Liver (tissue), 9 donors: Measurements from ENCODE around the gene GGNBP2. TPM values are rescaled to one million over a fixed set of nuclear protein-coding genes. Genes with fewer than 3 reads are reported as not detected.

Experiments
- DNase-seq: peaks from one replicate; pipeline ENCODE4 v3.0.0-alpha.2; 2017; ENCODE audit warnings: low spot score
- H3K27ac ChIP-seq, 2 donors: one replicate each; pipeline ENCODE4 v1.7.0; 2013; ENCODE audit warnings: inconsistent platforms in 2 of 2, low read length in 2 of 2, control low read depth in 1 of 2, low read depth in 1 of 2, mild to moderate bottlenecking in 1 of 2
- H3K27me3 ChIP-seq, 4 donors: one replicate each; pipeline versions ENCODE4 v1.6.1 to v1.7.0; 2013; ENCODE audit warnings: low read length in 3 of 4, inconsistent platforms in 1 of 4, mild to moderate bottlenecking in 1 of 4, moderate library complexity in 1 of 4; ENCODE audit not compliant: control insufficient read depth in 4 of 4, insufficient read depth in 4 of 4
- H3K36me3 ChIP-seq, 4 donors: one replicate each; pipeline versions ENCODE4 v1.6.1 to v1.7.0; 2013; ENCODE audit warnings: low read length in 3 of 4, mild to moderate bottlenecking in 3 of 4, low read depth in 1 of 4, moderate library complexity in 1 of 4; ENCODE audit not compliant: control insufficient read depth in 4 of 4, insufficient read depth in 3 of 4
- H3K4me1 ChIP-seq, 4 donors: one replicate each; pipeline versions ENCODE4 v1.6.1 to v1.7.0; 2013; ENCODE audit warnings: low read length in 3 of 4, mild to moderate bottlenecking in 3 of 4, moderate library complexity in 1 of 4; ENCODE audit not compliant: control insufficient read depth in 4 of 4, insufficient read depth in 4 of 4
- H3K4me3 ChIP-seq, 3 donors: one replicate each; pipeline versions ENCODE4 v1.6.1 to v1.7.0; 2013; ENCODE audit warnings: low read length in 3 of 3, control low read depth in 1 of 3, low read depth in 1 of 3, mild to moderate bottlenecking in 1 of 3
- H3K9ac ChIP-seq, 2 donors: one replicate each; pipeline ENCODE4 v1.7.0; 2013; ENCODE audit warnings: low read length in 2 of 2, mild to moderate bottlenecking in 2 of 2, moderate library complexity in 2 of 2, control low read depth in 1 of 2, low read depth in 1 of 2
- H3K9me3 ChIP-seq, 4 donors: one replicate each; pipeline versions ENCODE4 v1.6.1 to v1.7.0; 2013; ENCODE audit warnings: low read length in 3 of 4; ENCODE audit not compliant: control insufficient read depth in 4 of 4
- ATF3 ChIP-seq: IDR thresholded peaks from 2 replicates; pipeline ENCODE4 v1.6.1; 2016; ENCODE audit warnings: antibody characterized with exemption
- EGR1 ChIP-seq, 2 donors: IDR thresholded peaks; 2 replicates each; pipeline ENCODE4 v1.6.1; 2016 to 2018; ENCODE audit warnings: antibody characterized with exemption in 2 of 2, low read depth in 2 of 2
- FOXA1 ChIP-seq: IDR thresholded peaks from 2 replicates; pipeline ENCODE4 v1.6.1; 2016; ENCODE audit warnings: antibody characterized with exemption
- GABPA ChIP-seq, 2 donors: IDR thresholded peaks in 1 of 2; conservative IDR thresholded peaks in 1 of 2; 2 replicates each; pipeline ENCODE4 v1.6.1; 2016; ENCODE audit warnings: antibody characterized with exemption in 2 of 2, mild to moderate bottlenecking in 1 of 2, moderate library complexity in 1 of 2
- HNF4A ChIP-seq, 2 donors: conservative IDR thresholded peaks; 2 replicates each; pipeline ENCODE4 v1.6.1; 2016; ENCODE audit warnings: antibody characterized with exemption in 2 of 2, mild to moderate bottlenecking in 2 of 2
- HNF4G ChIP-seq: IDR thresholded peaks from 2 replicates; pipeline ENCODE4 v1.6.1; 2016; ENCODE audit warnings: antibody characterized with exemption
- JUND ChIP-seq, 2 donors: IDR thresholded peaks; 2 replicates each; pipeline ENCODE4 v1.6.1; 2016; ENCODE audit warnings: antibody characterized with exemption in 2 of 2
- MAX ChIP-seq: IDR thresholded peaks from 2 replicates; pipeline ENCODE4 v1.6.1; 2016; ENCODE audit warnings: antibody characterized with exemption
- NR2F2 ChIP-seq: IDR thresholded peaks from 2 replicates; pipeline ENCODE4 v1.6.1; 2016; ENCODE audit warnings: antibody characterized with exemption
- RAD21 ChIP-seq, 2 donors: IDR thresholded peaks; 2 replicates each; pipeline ENCODE4 v1.6.1; 2016; ENCODE audit warnings: antibody characterized with exemption in 2 of 2, mild to moderate bottlenecking in 2 of 2
- REST ChIP-seq: IDR thresholded peaks from 2 replicates; pipeline ENCODE4 v1.6.1; 2016; ENCODE audit warnings: antibody characterized with exemption, mild to moderate bottlenecking
- RXRA ChIP-seq, 2 donors: IDR thresholded peaks; 2 replicates each; pipeline ENCODE4 v1.6.1; 2017 to 2018; ENCODE audit warnings: antibody characterized with exemption in 2 of 2, mild to moderate bottlenecking in 1 of 2
- SP1 ChIP-seq: IDR thresholded peaks from 2 replicates; pipeline ENCODE4 v1.6.1; 2018; ENCODE audit warnings: antibody characterized with exemption, mild to moderate bottlenecking
- TAF1 ChIP-seq: conservative IDR thresholded peaks from 2 replicates; pipeline ENCODE4 v1.6.1; 2016; ENCODE audit warnings: antibody characterized with exemption, mild to moderate bottlenecking
- YY1 ChIP-seq: IDR thresholded peaks from 2 replicates; pipeline ENCODE4 v1.6.1; 2016; ENCODE audit warnings: antibody characterized with exemption, mild to moderate bottlenecking
- WGBS: extraction: QIAGEN DNeasy Blood & Tissue Kit; methylation state at CpG from one replicate; pipeline ENCODE4 v1.1.7; 2013; 5-methylcytosine and 5-hydroxymethylcytosine counted together
- polyA plus RNA-seq, 2 donors: library from polyadenylated mRNA; stranded (reverse) in 1 of 2; unstranded in 1 of 2; fragments of 200-250 nt in 1 of 2; fragments of >200 nt in 1 of 2; fragmentation: Nextera tagmentation in 1 of 2; extraction: Ambion mirVana in 1 of 2; gene quantifications; one replicate each; pipeline versions ENCODE4 v1.2.1 to v1.2.3, GENCODE V29; 2013 to 2015
- total RNA-seq, 2 donors: library from RNA; depleted of rRNA; stranded (reverse); fragments of >200 nt; gene quantifications; one replicate each; pipeline ENCODE4 v1.2.3, GENCODE V29; 2014
- TF ChIP-seq, protein P1 (sequence below): IDR thresholded peaks from 2 replicates; pipeline ENCODE4 v1.6.1; 2016; ENCODE audit warnings: antibody characterized with exemption
- TF ChIP-seq, protein P2 (sequence below): fragments of 150-350 bp; IDR thresholded peaks from 2 replicates; pipeline ENCODE4 v1.5.1; 2017; ENCODE audit warnings: improper control_type of control experiment, low read depth, low read length; ENCODE audit not compliant: missing input control
- donor health status: healthy.
- donor health status: healthy.
- donor health status: healthy.
- donor health status: healthy.
- donor health status: healthy.

GGNBP2 gene
- total and polyA plus RNA-seq, 4 donors = 19.6 to 48.6 (median 34.3) TPM

GRCh38 chr17:36614081-36614480 lies 69.4 kb downstream of the GGNBP2 start (continued):
- TF ChIP-seq REST (no peak), HNF4G (no peak)
- TF ChIP-seq, protein P1, sequence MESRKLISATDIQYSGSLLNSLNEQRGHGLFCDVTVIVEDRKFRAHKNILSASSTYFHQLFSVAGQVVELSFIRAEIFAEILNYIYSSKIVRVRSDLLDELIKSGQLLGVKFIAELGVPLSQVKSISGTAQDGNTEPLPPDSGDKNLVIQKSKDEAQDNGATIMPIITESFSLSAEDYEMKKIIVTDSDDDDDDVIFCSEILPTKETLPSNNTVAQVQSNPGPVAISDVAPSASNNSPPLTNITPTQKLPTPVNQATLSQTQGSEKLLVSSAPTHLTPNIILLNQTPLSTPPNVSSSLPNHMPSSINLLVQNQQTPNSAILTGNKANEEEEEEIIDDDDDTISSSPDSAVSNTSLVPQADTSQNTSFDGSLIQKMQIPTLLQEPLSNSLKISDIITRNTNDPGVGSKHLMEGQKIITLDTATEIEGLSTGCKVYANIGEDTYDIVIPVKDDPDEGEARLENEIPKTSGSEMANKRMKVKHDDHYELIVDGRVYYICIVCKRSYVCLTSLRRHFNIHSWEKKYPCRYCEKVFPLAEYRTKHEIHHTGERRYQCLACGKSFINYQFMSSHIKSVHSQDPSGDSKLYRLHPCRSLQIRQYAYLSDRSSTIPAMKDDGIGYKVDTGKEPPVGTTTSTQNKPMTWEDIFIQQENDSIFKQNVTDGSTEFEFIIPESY = no peak

DNA sequence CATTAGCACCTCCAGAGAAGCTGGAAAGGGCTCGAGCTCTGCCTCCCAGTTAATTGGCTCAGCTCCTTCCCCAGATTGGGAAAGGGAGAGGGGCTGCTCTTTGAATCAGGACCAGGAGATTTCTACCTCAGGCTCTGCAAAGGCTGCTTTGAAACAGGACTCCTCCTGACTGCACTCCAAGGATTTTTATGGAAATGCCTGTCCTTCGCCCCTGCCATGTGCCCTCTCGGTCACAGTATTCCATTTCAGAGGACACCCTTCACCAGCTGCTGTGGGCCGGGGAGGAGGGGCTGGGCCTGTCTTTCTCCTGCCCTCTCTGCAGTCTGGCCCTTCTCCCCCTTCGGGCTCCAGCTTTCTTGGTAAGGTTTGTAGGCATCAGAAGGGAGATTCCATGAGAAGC lies 70.2 kb downstream of the GGNBP2 start:
- Histone ChIP-seq H3K9me3 (no peaks in the 10 kb centered on the region), H3K27me3 (no peaks in the 10 kb centered on the region), H3K27ac (no peak overlapping the region), H3K36me3 (no peaks in the 10 kb centered on the region), H3K4me3 (no peak overlapping the region), H3K9ac (no peak overlapping the region), H3K4me1 (no peaks in the 10 kb centered on the region)
- TF ChIP-seq NR2F2 = no peak
- TF ChIP-seq, protein P1 = no peak
- TF ChIP-seq JUND (IDR thresholded peaks at IDR 0.05) = no peak
- TF ChIP-seq MAX = no peak
- TF ChIP-seq EGR1 (IDR thresholded peaks at IDR 0.05; ENCODE audit: low read depth in 2 of 2) = no peak
- TF ChIP-seq, protein P2, sequence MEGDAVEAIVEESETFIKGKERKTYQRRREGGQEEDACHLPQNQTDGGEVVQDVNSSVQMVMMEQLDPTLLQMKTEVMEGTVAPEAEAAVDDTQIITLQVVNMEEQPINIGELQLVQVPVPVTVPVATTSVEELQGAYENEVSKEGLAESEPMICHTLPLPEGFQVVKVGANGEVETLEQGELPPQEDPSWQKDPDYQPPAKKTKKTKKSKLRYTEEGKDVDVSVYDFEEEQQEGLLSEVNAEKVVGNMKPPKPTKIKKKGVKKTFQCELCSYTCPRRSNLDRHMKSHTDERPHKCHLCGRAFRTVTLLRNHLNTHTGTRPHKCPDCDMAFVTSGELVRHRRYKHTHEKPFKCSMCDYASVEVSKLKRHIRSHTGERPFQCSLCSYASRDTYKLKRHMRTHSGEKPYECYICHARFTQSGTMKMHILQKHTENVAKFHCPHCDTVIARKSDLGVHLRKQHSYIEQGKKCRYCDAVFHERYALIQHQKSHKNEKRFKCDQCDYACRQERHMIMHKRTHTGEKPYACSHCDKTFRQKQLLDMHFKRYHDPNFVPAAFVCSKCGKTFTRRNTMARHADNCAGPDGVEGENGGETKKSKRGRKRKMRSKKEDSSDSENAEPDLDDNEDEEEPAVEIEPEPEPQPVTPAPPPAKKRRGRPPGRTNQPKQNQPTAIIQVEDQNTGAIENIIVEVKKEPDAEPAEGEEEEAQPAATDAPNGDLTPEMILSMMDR = no peak
- TF ChIP-seq FOXA1 = no peak
- TF ChIP-seq HNF4G = no peak
- no peak for TF ChIP-seq RXRA (IDR thresholded peaks at IDR 0.05)
- no peak for TF ChIP-seq ATF3
- TF ChIP-seq TAF1 = no peak
- TF ChIP-seq GABPA (IDR thresholded peaks at IDR 0.05 in 1 of 2, conservative IDR thresholded peaks at IDR 0.05 in 1 of 2) = no peak
- TF ChIP-seq HNF4A (conservative IDR thresholded peaks at IDR 0.05) = no peak
- TF ChIP-seq YY1 = no peak
- TF ChIP-seq RAD21 (IDR thresholded peaks at IDR 0.05) = no peak
- TF ChIP-seq REST = no peak
- no peak for TF ChIP-seq SP1
- DNase-seq = no peak
- WGBS = 73% methylated on average over 5 of the region's 5 CpGs
